Natural killer cell treated with Interleukin-12 subunit alpha and Interleukin-12 subunit beta and Interleukin-15 and Interleukin-18, amount 100 ng/mL, for 72 hours (primary cell): ENCODE data around the gene KISS1R. TPM values are rescaled to one million over a fixed set of nuclear protein-coding genes. Genes with fewer than 3 reads are reported as not detected.
"Not testable (repeated sequence)": the region's sequence is repeated elsewhere in the genome, so short reads cannot be mapped to it uniquely, and the experiment has no call there.

ENCODE experiments used
- ATAC-seq, 2 donors: fragments of 150-1000 bp; cut with Tn5 transposase in 1 of 2; sonication (Bioruptor Pico), chemical (Tn5 transposase) in 1 of 2; 2 replicates each; pipeline ENCODE4 v1.10.0; 2021
- DNase-seq: peaks from one replicate; pipeline ENCODE4 v3.0.0; 2022; ENCODE audit warnings: low spot score
- H3K27ac Mint-ChIP-seq, 2 donors: 1 replicate in 1 of 2; 2 replicates in 1 of 2; pipeline ENCODE4 v1.8.0; 2022; ENCODE audit warnings: mixed read lengths in 2 of 2, mild to moderate bottlenecking in 1 of 2, moderate library complexity in 1 of 2
- H3K27me3 Mint-ChIP-seq, 2 donors: 1 replicate in 1 of 2; 2 replicates in 1 of 2; pipeline ENCODE4 v1.8.0; 2022; ENCODE audit warnings: mixed read lengths in 2 of 2
- H3K36me3 Mint-ChIP-seq: one replicate; pipeline ENCODE4 v1.8.0; 2022; ENCODE audit warnings: mixed read lengths
- H3K4me1 Mint-ChIP-seq, 2 donors: 1 replicate in 1 of 2; 2 replicates in 1 of 2; pipeline ENCODE4 v1.8.0; 2022; ENCODE audit warnings: low read depth in 2 of 2, mixed read lengths in 2 of 2, mild to moderate bottlenecking in 1 of 2
- H3K4me3 Mint-ChIP-seq: one replicate; pipeline ENCODE4 v1.8.0; 2022; ENCODE audit warnings: mixed read lengths
- H3K9me3 Mint-ChIP-seq: 2 replicates; pipeline ENCODE4 v1.8.0; 2022; ENCODE audit warnings: mixed read lengths
- total RNA-seq, 2 donors: library from RNA; stranded (reverse); gene quantifications; one replicate each; pipeline ENCODE4 v1.2.3, GENCODE V29; 2022

KISS1R gene
- total RNA-seq, 2 donors from 2014 or later: 1.1 TPM; not detected in 1

- H3K4me1 Mint-ChIP-seq, ATAC-seq, H3K9me3 Mint-ChIP-seq, DNase-seq, H3K4me3 Mint-ChIP-seq, H3K27ac Mint-ChIP-seq, H3K36me3 Mint-ChIP-seq, H3K27me3 Mint-ChIP-seq: not testable (repeated sequence)
These were observed 40.4 kb downstream of the KISS1R start for GRCh38 chr19:957578-957977.

DNA sequence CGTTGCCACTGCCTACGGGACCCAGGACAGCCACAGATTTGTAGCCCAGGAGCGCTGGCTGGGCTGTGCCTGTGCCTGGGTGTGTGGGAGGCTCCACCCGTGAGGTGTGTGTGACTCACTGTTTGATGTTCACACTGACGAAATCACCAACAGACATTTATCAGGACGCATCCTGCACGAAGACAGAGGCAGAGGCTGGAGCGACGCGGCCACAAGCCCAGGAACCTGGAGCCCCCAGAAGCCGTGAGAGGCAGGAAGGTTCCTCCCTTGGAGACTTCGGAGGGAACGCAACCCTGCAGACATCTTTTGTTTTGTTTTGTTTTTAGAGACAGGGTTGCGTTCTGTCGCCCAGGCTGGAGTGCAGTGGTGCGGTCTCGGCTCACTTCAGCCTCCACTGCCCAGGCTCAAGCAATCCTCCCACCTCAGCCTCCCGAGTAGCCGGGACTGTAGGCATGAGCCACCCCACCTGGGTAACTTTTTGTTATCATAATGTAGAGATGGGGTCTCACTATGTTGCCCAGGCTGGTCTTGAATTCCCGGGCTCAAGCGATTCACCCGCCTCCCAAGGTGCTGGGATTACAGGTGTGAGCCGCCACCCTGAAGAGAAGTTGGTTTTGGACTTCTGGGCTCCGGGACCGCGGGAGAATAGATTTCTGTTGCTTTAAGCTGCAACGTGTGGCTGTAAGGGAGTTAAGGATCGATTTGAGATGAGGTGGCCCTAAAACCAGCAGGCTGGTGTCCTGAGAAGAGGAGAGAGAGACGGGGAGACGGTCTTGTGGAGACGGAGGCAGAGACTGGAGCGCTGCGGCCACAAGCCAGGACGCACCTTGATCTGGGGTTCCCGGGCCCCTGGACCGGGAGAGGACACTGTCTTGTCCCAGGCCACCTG is 42.1 kb downstream of the KISS1R start:
- no peaks in the 10 kb centered on the region for H3K36me3 Mint-ChIP-seq
- ATAC-seq (no peak), DNase-seq (no peak)
- H3K4me3 Mint-ChIP-seq: no peak overlapping the region
- H3K4me1 Mint-ChIP-seq: peaks cover 0 to 3% of the 10 kb centered on the region in 2 donors
- H3K27me3 Mint-ChIP-seq: no peaks in the 10 kb centered on the region
- H3K9me3 Mint-ChIP-seq: no peaks in the 10 kb centered on the region
- H3K27ac Mint-ChIP-seq: no peak overlapping the region

DNA sequence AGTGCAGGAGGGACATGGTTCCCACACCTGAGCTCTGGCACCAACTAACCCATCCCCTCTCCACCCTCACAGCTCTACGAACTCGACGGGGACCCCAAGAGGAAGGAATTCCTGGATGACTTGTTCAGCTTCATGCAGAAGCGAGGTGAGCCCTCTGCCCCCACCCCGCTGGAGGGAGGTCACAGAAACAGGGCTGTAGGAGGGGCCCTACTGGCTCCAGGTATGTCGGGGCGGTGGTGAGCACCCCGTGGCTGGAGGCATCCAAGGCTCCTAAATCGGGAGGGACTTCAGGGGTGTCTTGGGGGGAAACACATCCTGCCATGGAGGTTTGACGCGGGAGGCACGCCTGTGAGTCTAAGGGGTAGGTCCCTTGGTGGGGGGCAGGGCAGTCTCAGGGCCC is 42.9 kb downstream of the KISS1R start:
- DNase-seq (no peak), ATAC-seq (no peak)
- Mint-ChIP-seq H3K4me1 (peaks cover 0 to 3% of the 10 kb centered on the region in 2 donors), H3K9me3 (no peaks in the 10 kb centered on the region), H3K36me3 (no peaks in the 10 kb centered on the region), H3K27me3 (no peaks in the 10 kb centered on the region), H3K4me3 (no peak overlapping the region), H3K27ac (no peak overlapping the region)

- no peak for ATAC-seq
- H3K27ac Mint-ChIP-seq: no peak overlapping the region
- H3K36me3 Mint-ChIP-seq: no peaks in the 10 kb centered on the region
- no peaks in the 10 kb centered on the region for H3K27me3 Mint-ChIP-seq
- peaks cover 0 to 3% of the 10 kb centered on the region in 2 donors for H3K4me1 Mint-ChIP-seq
- no peaks in the 10 kb centered on the region for H3K9me3 Mint-ChIP-seq
- no peak for DNase-seq
- no peak overlapping the region for H3K4me3 Mint-ChIP-seq
These were observed 43.4 kb downstream of the KISS1R start for GRCh38 chr19:960601-960938.

DNA sequence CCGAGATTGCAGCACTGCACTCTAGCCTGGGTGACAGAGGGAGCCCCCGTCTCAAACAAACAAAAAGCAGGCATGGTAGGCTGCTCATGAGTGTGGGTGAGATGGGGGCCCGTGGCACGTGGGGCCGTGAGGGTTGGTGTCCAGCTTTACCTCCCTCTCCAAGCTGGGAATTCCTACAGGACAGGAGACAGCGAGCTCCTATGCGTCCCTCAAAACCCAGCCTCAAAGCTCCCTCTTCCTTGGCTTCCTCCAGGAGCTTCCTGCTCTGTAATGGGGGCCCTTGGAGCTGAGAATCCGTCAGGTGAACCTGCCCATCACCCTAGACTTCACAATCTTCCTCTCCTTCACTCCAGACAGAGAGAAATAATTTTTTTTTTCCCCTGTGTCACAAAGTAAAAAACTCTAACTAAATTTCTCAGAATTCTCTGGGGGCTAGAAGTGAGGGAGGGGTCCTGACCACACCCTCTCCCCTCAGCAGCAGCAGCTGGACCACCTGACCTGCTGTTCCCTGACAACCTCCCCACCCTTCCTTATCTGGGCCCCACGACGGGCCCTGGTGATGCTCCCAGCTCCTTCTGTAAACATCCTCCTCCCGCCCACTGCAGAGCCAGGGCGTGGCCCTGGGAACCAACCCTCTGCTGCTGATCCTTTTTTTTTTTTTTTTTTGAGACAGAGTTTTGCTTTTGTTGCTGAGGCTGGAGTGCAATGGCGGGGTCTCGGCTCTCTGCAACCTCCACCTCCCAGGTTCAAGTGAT is 44.9 kb downstream of the KISS1R start:
- Mint-ChIP-seq H3K27me3 (no peaks in the 10 kb centered on the region), H3K4me1 (peaks cover 0 to 3% of the 10 kb centered on the region in 2 donors), H3K27ac (no peak overlapping the region), H3K36me3 (no peaks in the 10 kb centered on the region), H3K4me3 (no peak overlapping the region), H3K9me3 (no peaks in the 10 kb centered on the region)
- no peak for DNase-seq
- ATAC-seq: no peak

GRCh38 chr19:962683-963400 is 45.7 kb downstream of the KISS1R start:
- H3K36me3 Mint-ChIP-seq: no peaks in the 10 kb centered on the region

DNA sequence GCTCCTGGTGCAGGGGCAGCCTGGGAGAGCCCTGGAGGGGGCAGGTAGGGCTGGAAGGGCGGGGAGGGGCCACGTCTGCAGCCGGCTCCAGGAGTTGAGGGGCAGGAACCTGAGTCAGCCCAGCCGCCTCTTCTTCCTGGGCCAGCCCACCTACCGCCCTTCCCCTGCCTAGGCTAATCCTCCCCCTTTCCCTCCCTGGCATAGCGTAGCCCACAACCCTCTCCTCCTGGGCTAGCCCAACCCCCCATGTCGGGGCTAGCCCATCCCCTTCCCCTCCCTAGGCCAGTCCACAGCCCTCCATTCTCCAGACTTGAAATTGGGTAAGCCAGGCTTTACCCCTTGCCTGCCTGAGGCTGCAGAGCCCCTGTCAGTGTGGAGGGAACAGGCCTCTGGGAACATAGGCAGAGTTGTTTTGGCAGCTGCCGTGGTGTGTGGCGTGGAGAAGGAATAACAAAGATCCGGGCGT is 46.4 kb downstream of the KISS1R start:
- no peaks in the 10 kb centered on the region for H3K36me3 Mint-ChIP-seq
- no peak for DNase-seq
- peaks cover 0 to 3% of the 10 kb centered on the region in 2 donors for H3K4me1 Mint-ChIP-seq
- no peak overlapping the region for H3K4me3 Mint-ChIP-seq
- no peak overlapping the region for H3K27ac Mint-ChIP-seq
- no peak for ATAC-seq
- no peaks in the 10 kb centered on the region for H3K9me3 Mint-ChIP-seq
- no peaks in the 10 kb centered on the region for H3K27me3 Mint-ChIP-seq

More at GRCh38 chr19:962683-963400, 45.7 kb downstream of the KISS1R start:
- DNase-seq (no peak), ATAC-seq (no peak)
- H3K4me3 Mint-ChIP-seq: no peak overlapping the region
- no peaks in the 10 kb centered on the region for H3K9me3 Mint-ChIP-seq
- peaks cover 0 to 3% of the 10 kb centered on the region in 2 donors for H3K4me1 Mint-ChIP-seq
- H3K27ac Mint-ChIP-seq: no peak overlapping the region
- no peaks in the 10 kb centered on the region for H3K27me3 Mint-ChIP-seq

GRCh38 chr19:964116-964520 is 47.0 kb downstream of the KISS1R start:
- no peaks in the 10 kb centered on the region for H3K27me3 Mint-ChIP-seq
- no peak for ATAC-seq
- H3K4me3 Mint-ChIP-seq: no peak overlapping the region
- no peaks in the 10 kb centered on the region for H3K9me3 Mint-ChIP-seq
- H3K36me3 Mint-ChIP-seq: no peaks in the 10 kb centered on the region
- no peak for DNase-seq
- H3K4me1 Mint-ChIP-seq: no peaks in the 10 kb centered on the region
- H3K27ac Mint-ChIP-seq: no peak overlapping the region

- ATAC-seq: peak in 1 of 2 donors; percentile 43
- H3K9me3 Mint-ChIP-seq: no peaks in the 10 kb centered on the region
- H3K27ac Mint-ChIP-seq: no peak overlapping the region
- H3K27me3 Mint-ChIP-seq: no peaks in the 10 kb centered on the region
- H3K4me3 Mint-ChIP-seq: no peak overlapping the region
- no peaks in the 10 kb centered on the region for H3K4me1 Mint-ChIP-seq
- H3K36me3 Mint-ChIP-seq: no peaks in the 10 kb centered on the region
- DNase-seq: no peak
These were observed 47.9 kb downstream of the KISS1R start for GRCh38 chr19:964761-965694.

GRCh38 chr19:966485-967088 is 49.5 kb downstream of the KISS1R start:
- H3K27ac Mint-ChIP-seq: no peak overlapping the region
- H3K36me3 Mint-ChIP-seq: peaks cover 5% of the 10 kb centered on the region
- H3K27me3 Mint-ChIP-seq: no peaks in the 10 kb centered on the region
- no peaks in the 10 kb centered on the region for H3K9me3 Mint-ChIP-seq
- no peaks in the 10 kb centered on the region for H3K4me1 Mint-ChIP-seq
- ATAC-seq: no peak
- H3K4me3 Mint-ChIP-seq: no peak overlapping the region
- DNase-seq: no peak
